ENCODE data around the gene SOHLH2. TPM values are rescaled to one million over a fixed set of nuclear protein-coding genes. Genes with fewer than 3 reads are reported as not detected.

Gene SOHLH2
- polyA plus RNA-seq, 1 experiment, result 0.35 TPM

DNA sequence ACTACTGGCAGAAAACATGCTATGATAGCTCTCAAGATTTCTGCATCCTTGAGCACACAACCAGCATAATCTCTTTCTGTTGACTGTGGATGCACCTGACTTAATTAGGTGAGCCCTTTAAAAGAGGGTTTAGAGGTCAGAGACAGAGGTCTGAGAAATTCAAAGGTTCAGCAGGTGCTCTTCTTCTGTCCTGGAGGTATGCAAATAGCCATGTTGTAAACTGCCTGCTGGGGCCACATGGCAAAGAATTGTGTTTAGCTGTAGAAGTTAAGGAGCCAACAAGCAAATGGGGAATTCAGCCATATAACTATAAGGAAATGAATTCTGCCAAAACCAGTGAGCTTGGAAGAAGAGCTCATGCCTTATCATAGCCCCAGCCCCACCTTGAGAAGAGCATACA lies 71.6 kb downstream of the SOHLH2 start:
- DNase-seq (ENCODE audit: low read depth, low spot score), result no peak
- no peak overlapping the region for H3K4me3 ChIP-seq (ENCODE audit: low read depth, low read length)
- CTCF ChIA-PET, result interaction anchor here (0.9 kb wide), 1 partner anchor 10 kb away, joined by 3 read pairs; no protein-coding TSS in a partner anchor
- H3K27ac ChIP-seq (ENCODE audit: low read depth, low read length), result no peak overlapping the region
- H3K9me3 ChIP-seq (ENCODE audit: control insufficient read depth, insufficient read depth, low read length), result no peaks in the 10 kb centered on the region
- no peaks in the 10 kb centered on the region for H3K27me3 ChIP-seq (ENCODE audit: control insufficient read depth, insufficient read depth, low read length)
- POLR2A ChIA-PET, result no interaction called here
- TF ChIP-seq, protein P1, sequence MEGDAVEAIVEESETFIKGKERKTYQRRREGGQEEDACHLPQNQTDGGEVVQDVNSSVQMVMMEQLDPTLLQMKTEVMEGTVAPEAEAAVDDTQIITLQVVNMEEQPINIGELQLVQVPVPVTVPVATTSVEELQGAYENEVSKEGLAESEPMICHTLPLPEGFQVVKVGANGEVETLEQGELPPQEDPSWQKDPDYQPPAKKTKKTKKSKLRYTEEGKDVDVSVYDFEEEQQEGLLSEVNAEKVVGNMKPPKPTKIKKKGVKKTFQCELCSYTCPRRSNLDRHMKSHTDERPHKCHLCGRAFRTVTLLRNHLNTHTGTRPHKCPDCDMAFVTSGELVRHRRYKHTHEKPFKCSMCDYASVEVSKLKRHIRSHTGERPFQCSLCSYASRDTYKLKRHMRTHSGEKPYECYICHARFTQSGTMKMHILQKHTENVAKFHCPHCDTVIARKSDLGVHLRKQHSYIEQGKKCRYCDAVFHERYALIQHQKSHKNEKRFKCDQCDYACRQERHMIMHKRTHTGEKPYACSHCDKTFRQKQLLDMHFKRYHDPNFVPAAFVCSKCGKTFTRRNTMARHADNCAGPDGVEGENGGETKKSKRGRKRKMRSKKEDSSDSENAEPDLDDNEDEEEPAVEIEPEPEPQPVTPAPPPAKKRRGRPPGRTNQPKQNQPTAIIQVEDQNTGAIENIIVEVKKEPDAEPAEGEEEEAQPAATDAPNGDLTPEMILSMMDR (IDR thresholded peaks at IDR 0.05; ENCODE audit: low read depth, low read length), result no peak

DNA sequence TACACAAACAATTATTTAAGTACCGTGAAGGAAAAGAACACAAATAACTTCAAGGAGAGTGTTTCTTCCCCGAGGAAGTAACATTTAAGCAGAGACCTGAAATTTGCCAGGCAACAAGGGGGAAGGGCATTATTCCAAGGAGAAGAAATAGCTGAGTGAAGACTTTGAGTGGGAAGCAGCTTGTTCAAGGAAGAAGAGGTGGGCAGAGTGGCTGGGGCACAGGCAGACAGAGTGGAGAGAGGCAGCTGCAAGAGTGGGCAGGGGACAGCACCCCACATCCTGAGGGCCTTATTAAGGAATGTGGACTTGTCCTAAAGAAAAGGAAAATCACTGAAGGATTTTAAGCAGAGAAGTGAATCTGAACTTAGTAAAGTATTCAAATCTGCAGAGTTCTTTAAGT lies 78.5 kb downstream of the SOHLH2 start:
- no peaks in the 10 kb centered on the region for H3K9me3 ChIP-seq (ENCODE audit: control insufficient read depth, insufficient read depth, low read length)
- no peak overlapping the region for H3K4me3 ChIP-seq (ENCODE audit: low read depth, low read length)
- DNase-seq (ENCODE audit: low read depth, low spot score), result no peak
- ChIA-PET POLR2A (no interaction called here), CTCF (interaction anchor here (0.6 kb wide), 1 partner anchor 105 kb away, joined by 3 read pairs; no protein-coding TSS in a partner anchor)
- TF ChIP-seq, protein P1 (IDR thresholded peaks at IDR 0.05; ENCODE audit: low read depth, low read length), result no peak
- peaks cover 14% of the 10 kb centered on the region for H3K27me3 ChIP-seq (ENCODE audit: control insufficient read depth, insufficient read depth, low read length)
- no peak overlapping the region for H3K27ac ChIP-seq (ENCODE audit: low read depth, low read length)

DNA sequence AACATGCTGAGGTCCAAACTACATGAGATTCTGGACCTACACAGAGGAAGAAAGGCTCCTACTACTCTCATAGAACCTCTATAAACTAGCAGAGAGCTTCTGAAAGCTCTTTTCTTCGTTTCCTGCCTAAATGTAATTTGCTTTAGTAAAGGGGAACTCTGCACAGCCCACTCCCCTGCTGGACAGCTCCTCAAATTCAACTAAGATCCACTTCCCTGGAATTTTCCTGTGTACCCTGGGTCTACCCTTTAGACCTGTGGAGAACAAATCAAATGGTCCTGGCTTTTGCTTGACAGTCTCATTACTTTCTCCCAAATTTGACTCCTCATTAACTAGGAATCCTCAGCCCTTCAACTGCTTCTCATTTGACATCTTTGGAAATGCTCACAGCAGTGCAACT lies 79.7 kb downstream of the SOHLH2 start:
- Histone ChIP-seq H3K4me3 (ENCODE audit: low read depth, low read length) (no peak overlapping the region), H3K27ac (ENCODE audit: low read depth, low read length) (no peak overlapping the region), H3K9me3 (ENCODE audit: control insufficient read depth, insufficient read depth, low read length) (no peaks in the 10 kb centered on the region), H3K27me3 (ENCODE audit: control insufficient read depth, insufficient read depth, low read length) (peaks cover 25% of the 10 kb centered on the region)
- CTCF ChIA-PET, result no interaction called here
- no peak for DNase-seq (ENCODE audit: low read depth, low spot score)
- TF ChIP-seq, protein P1 (IDR thresholded peaks at IDR 0.05; ENCODE audit: low read depth, low read length), result no peak
- POLR2A ChIA-PET, result no interaction called here

DNA sequence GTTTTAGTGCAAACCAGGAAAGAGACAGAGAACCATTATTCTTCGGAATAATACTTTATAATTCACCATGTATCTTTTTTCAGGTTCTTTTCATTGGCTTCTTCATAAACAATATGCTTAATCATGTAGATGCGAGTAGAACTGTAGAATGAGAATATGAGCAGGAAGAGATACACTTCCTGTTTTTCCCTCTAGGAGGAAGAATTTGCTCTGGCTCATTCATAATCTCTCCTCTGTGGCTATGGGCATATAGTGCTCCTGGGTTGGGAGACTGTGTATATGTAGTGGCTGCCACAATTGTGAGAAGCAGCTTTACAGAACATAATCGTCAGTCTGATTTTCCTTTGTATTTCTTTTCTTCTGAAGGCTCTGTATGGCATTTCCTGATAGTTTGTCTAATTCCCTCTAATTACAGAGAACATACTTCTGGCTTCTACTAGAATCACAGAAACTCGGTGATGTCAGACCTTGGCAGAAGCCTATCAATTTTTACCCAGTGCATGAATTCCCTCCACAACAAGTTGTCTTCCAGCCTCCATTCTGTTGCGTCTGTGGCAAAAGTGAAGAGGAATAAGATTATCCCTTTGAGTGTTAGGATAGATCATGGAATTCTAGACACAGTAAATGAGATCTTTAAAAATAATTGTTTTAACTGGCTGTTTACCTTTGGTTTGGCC lies 80.3 kb downstream of the SOHLH2 start:
- H3K27ac ChIP-seq (ENCODE audit: low read depth, low read length), result no peak overlapping the region
- H3K4me3 ChIP-seq (ENCODE audit: low read depth, low read length), result no peak overlapping the region
- H3K9me3 ChIP-seq (ENCODE audit: control insufficient read depth, insufficient read depth, low read length), result no peaks in the 10 kb centered on the region
- ChIA-PET POLR2A (no interaction called here), CTCF (no interaction called here)
- H3K27me3 ChIP-seq (ENCODE audit: control insufficient read depth, insufficient read depth, low read length), result peaks cover 30% of the 10 kb centered on the region
- TF ChIP-seq, protein P1 (IDR thresholded peaks at IDR 0.05; ENCODE audit: low read depth, low read length), result 0 out of 2 replicates have a peak, but pooled peaks have one; percentile 3
- no peak for DNase-seq (ENCODE audit: low read depth, low spot score)

DNA sequence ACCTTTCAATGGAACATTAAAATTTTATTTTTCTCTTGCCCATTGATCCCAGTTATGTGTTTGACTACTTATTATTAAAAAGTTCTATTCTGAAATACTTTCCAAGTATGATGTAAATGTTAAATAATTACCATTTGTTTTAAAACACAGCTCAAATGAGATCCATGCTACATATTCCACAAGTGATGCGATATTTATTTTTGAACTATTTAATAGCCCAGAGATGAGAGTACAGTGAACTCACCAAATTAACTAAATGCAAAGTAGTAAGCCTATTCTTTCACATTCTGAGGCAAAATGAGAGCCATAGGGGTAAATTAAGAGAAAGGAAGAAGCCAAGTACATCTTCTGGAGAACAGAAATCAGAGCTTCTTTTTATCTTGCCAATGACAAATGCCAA lies 82.0 kb downstream of the SOHLH2 start:
- no peaks in the 10 kb centered on the region for H3K9me3 ChIP-seq (ENCODE audit: control insufficient read depth, insufficient read depth, low read length)
- no peak overlapping the region for H3K27ac ChIP-seq (ENCODE audit: low read depth, low read length)
- DNase-seq (ENCODE audit: low read depth, low spot score), result no peak
- CTCF ChIA-PET, result interaction anchor here (1.6 kb wide), 1 partner anchor 11 kb away, joined by 3 read pairs; no protein-coding TSS in a partner anchor
- POLR2A ChIA-PET, result no interaction called here
- TF ChIP-seq, protein P1 (IDR thresholded peaks at IDR 0.05; ENCODE audit: low read depth, low read length), result no peak
- H3K4me3 ChIP-seq (ENCODE audit: low read depth, low read length), result no peak overlapping the region
- peaks cover 30% of the 10 kb centered on the region for H3K27me3 ChIP-seq (ENCODE audit: control insufficient read depth, insufficient read depth, low read length)
